Body of pancreas (tissue), 4 donors: ENCODE results near the gene SPATS1.

ENCODE experiments used
- CTCF ChIP-seq, 7 experiments: fragments of 450-650 bp in 4 of 7; fragments of 200-600 bp in 3 of 7; sonication (generic) in 3 of 7; IDR thresholded peaks; one replicate each; pipeline ENCODE4 v1.5.1; 2016 to 2019; ENCODE audit warnings: antibody characterized with exemption in 7 of 7
- POLR2A ChIP-seq, 3 donors: fragments of 450-650 bp; IDR thresholded peaks; one replicate each; pipeline ENCODE4 v1.6.1; 2016; ENCODE audit warnings: antibody characterized with exemption in 3 of 3, mild to moderate bottlenecking in 2 of 3

- no peak for TF ChIP-seq CTCF (IDR thresholded peaks at IDR 0.05)
- no peak for TF ChIP-seq POLR2A (IDR thresholded peaks at IDR 0.05)
These were observed 43.6 kb upstream of the SPATS1 start for GRCh38 chr6:44298864-44299263.
